Neural crest cell (in vitro differentiated cells): ENCODE results near the gene HSBP1. TPM values are rescaled to one million over a fixed set of nuclear protein-coding genes. Genes with fewer than 3 reads are reported as not detected.

Experiments used
- DNase-seq: peaks from one replicate; pipeline ENCODE4 v3.0.0; 2021; ENCODE audit warnings: low read depth, mixed read lengths, low spot score
- H3K27ac Mint-ChIP-seq: one replicate; pipeline ENCODE4 v1.8.0; 2021; ENCODE audit warnings: mild to moderate bottlenecking, mixed read lengths; ENCODE audit not compliant: unreplicated experiment
- H3K27me3 Mint-ChIP-seq: 2 replicates; pipeline ENCODE4 v1.8.0; 2021; ENCODE audit warnings: low read depth, mild to moderate bottlenecking, mixed read lengths
- H3K36me3 Mint-ChIP-seq: 2 replicates; pipeline ENCODE4 v1.8.0; 2021; ENCODE audit warnings: low read depth, mild to moderate bottlenecking, mixed read lengths
- H3K4me1 Mint-ChIP-seq: 2 replicates; pipeline ENCODE4 v1.8.0; 2021; ENCODE audit warnings: mixed read lengths
- H3K4me3 Mint-ChIP-seq: one replicate; pipeline ENCODE4 v1.8.0; 2021; ENCODE audit warnings: mild to moderate bottlenecking, mixed read lengths
- H3K9me3 Mint-ChIP-seq: 2 replicates; pipeline ENCODE4 v1.8.0; 2021; ENCODE audit warnings: mixed read lengths
- CTCF ChIP-seq: fragments of 200-600 bp; sonication (generic); conservative IDR thresholded peaks from 2 replicates; pipeline ENCODE4 v1.5.0; 2021; ENCODE audit warnings: antibody characterized with exemption, mild to moderate bottlenecking
- total RNA-seq: library from RNA; stranded (reverse); gene quantifications from 2 replicates; pipeline ENCODE4 v1.2.1, GENCODE V29; 2021

HSBP1 gene
- total RNA-seq, 1 donor from 2014 or later, result 237 TPM

- Mint-ChIP-seq H3K27me3 (no peaks in the 10 kb centered on the region), H3K27ac (no peak overlapping the region), H3K36me3 (no peaks in the 10 kb centered on the region), H3K9me3 (peaks cover 4% of the 10 kb centered on the region), H3K4me1 (peaks cover 48% of the 10 kb centered on the region), H3K4me3 (no peak overlapping the region)
- no peak for TF ChIP-seq CTCF
- DNase-seq, result no peak
These were observed 32.4 kb downstream of the HSBP1 start for GRCh38 chr16:83840060-83840617.

GRCh38 chr16:83842291-83842690, 34.5 kb downstream of the HSBP1 start:
- Mint-ChIP-seq H3K4me1 (peaks cover 37% of the 10 kb centered on the region), H3K36me3 (no peaks in the 10 kb centered on the region), H3K9me3 (peaks cover 4% of the 10 kb centered on the region), H3K27ac (no peak overlapping the region), H3K27me3 (no peaks in the 10 kb centered on the region), H3K4me3 (no peak overlapping the region)
- no peak for DNase-seq
- TF ChIP-seq CTCF, result no peak

- Mint-ChIP-seq H3K27ac (peak overlapping the region; percentile 37), H3K36me3 (no peaks in the 10 kb centered on the region), H3K4me3 (no peak overlapping the region), H3K4me1 (peaks cover 43% of the 10 kb centered on the region), H3K9me3 (peaks cover 4% of the 10 kb centered on the region), H3K27me3 (no peaks in the 10 kb centered on the region)
- no peak for TF ChIP-seq CTCF
- DNase-seq, result no peak
These were observed 35.2 kb downstream of the HSBP1 start for GRCh38 chr16:83842756-83843507.

GRCh38 chr16:83843657-83844056, 35.9 kb downstream of the HSBP1 start:
- H3K36me3 Mint-ChIP-seq, result no peaks in the 10 kb centered on the region
- H3K27me3 Mint-ChIP-seq, result no peaks in the 10 kb centered on the region
- H3K27ac Mint-ChIP-seq, result peak overlapping the region; percentile 75
- H3K9me3 Mint-ChIP-seq, result peaks cover 4% of the 10 kb centered on the region
- H3K4me3 Mint-ChIP-seq, result no peak overlapping the region
- TF ChIP-seq CTCF, result no peak
- H3K4me1 Mint-ChIP-seq, result peaks cover 45% of the 10 kb centered on the region
- no peak for DNase-seq

- DNase-seq, result no peak
- Mint-ChIP-seq H3K36me3 (no peaks in the 10 kb centered on the region), H3K4me3 (no peak overlapping the region), H3K27ac (no peak overlapping the region), H3K27me3 (no peaks in the 10 kb centered on the region), H3K4me1 (peaks cover 44% of the 10 kb centered on the region), H3K9me3 (no peaks in the 10 kb centered on the region)
- no peak for TF ChIP-seq CTCF
These were observed 37.5 kb downstream of the HSBP1 start for GRCh38 chr16:83845263-83845662.
